ENCODE data around the gene CCNB1. TPM values are rescaled to one million over a fixed set of nuclear protein-coding genes. Genes with fewer than 3 reads are reported as not detected.

Gene CCNB1
- total and polyA plus RNA-seq, 8 donors = 8.9 to 146 (median 70.2) TPM

Other genes starting within 250 kb of the CCNB1 start
- gene SLC30A5, start 73.1 kb upstream of the CCNB1 start, total RNA-seq = 10 to 100 TPM; 56.0 to 75.9 TPM
- 10 to 100 TPM; 68.2 to 87.2 (median 77.5) TPM for gene SLC30A5, start 73.1 kb upstream of the CCNB1 start, polyA plus RNA-seq (ENCODE audit: insufficient read length in 6 of 6)
- 1 to 10 TPM; 4.1 to 6.4 TPM for gene CENPH, start 22.4 kb downstream of the CCNB1 start, total RNA-seq
- gene CENPH, start 22.4 kb downstream of the CCNB1 start, polyA plus RNA-seq (ENCODE audit: insufficient read length in 6 of 6) = 10 to 100 TPM; 16.2 to 30.9 (median 23.1) TPM
- 10 to 100 TPM; 15.9 to 22.8 TPM for gene CDK7, start 67.7 kb downstream of the CCNB1 start, total RNA-seq
- 10 to 100 TPM; 31.6 to 38.0 (median 32.6) TPM for gene CDK7, start 67.7 kb downstream of the CCNB1 start, polyA plus RNA-seq (ENCODE audit: insufficient read length in 6 of 6)
- 10 to 100 TPM; 11.7 to 13.7 TPM for gene CCDC125, start 165.7 kb downstream of the CCNB1 start, total RNA-seq
- gene CCDC125, start 165.7 kb downstream of the CCNB1 start, polyA plus RNA-seq (ENCODE audit: insufficient read length in 6 of 6) = 10 to 100 TPM; 11.0 to 13.5 (median 12.0) TPM
- 10 to 100 TPM; 31.1 to 40.0 TPM for gene AK6, start 202.4 kb downstream of the CCNB1 start, total RNA-seq
- gene AK6, start 202.4 kb downstream of the CCNB1 start, polyA plus RNA-seq (ENCODE audit: insufficient read length in 6 of 6) = 10 to 100 TPM; 49.6 to 61.8 (median 51.9) TPM
- gene TAF9, start 202.4 kb downstream of the CCNB1 start, total RNA-seq = 10 to 100 TPM; 39.1 to 40.6 TPM
- gene TAF9, start 202.4 kb downstream of the CCNB1 start, polyA plus RNA-seq (ENCODE audit: insufficient read length in 6 of 6) = 10 to 100 TPM; 51.2 to 56.0 (median 53.6) TPM
- gene RAD17, start 202.7 kb downstream of the CCNB1 start, total RNA-seq = 10 to 100 TPM; 18.7 to 19.2 TPM
- gene RAD17, start 202.7 kb downstream of the CCNB1 start, polyA plus RNA-seq (ENCODE audit: insufficient read length in 6 of 6) = 10 to 100 TPM; 36.3 to 41.6 (median 37.9) TPM
- 10 to 100 TPM; 24.6 to 38.3 TPM for gene MARVELD2, start 248.0 kb downstream of the CCNB1 start, total RNA-seq
- 10 to 100 TPM; 16.1 to 23.9 (median 21.7) TPM for gene MARVELD2, start 248.0 kb downstream of the CCNB1 start, polyA plus RNA-seq (ENCODE audit: insufficient read length in 6 of 6)

Data from left lung (tissue), 8 donors.